Panc1 (cell line): ENCODE results near the gene SMAD3. TPM values are rescaled to one million over a fixed set of nuclear protein-coding genes. Genes with fewer than 3 reads are reported as not detected.
A peak's percentile ranks its signal among the peaks of the same experiment; 100 is the strongest.

Source experiments
- ATAC-seq: fragments of 200-7000 bp; cut with Tn5 transposase; 2 replicates; pipeline ENCODE4 v1.9.1; 2020; ENCODE audit warnings: mild to moderate bottlenecking, moderate library complexity
- BruUV-seq: library from RNA; stranded (reverse); fragments of 400-500 nt; replicated peaks from 2 replicates; lab custom pipeline; 2021; lab: Mats Ljungman, UMichigan
- CTCF ChIA-PET: fragments of 300-600 bp; sonication (Branson Sonifier 250); formaldehyde crosslinking; loops from one replicate; lab custom pipeline; 2022; ENCODE audit warnings: antibody characterized with exemption; lab: Charles Lee
- POLR2A ChIA-PET: fragments of 300-600 bp; sonication (Branson Sonifier 250); formaldehyde crosslinking; loops from one replicate; lab custom pipeline; 2022; ENCODE audit warnings: antibody characterized with exemption; lab: Charles Lee
- DNase-seq: peaks from one replicate; pipeline ENCODE4 v3.0.0-alpha.2; 2010; ENCODE audit warnings: low read depth, low spot score
- H3K27ac ChIP-seq: 2 replicates; pipeline ENCODE4 v1.5.1; 2011; ENCODE audit warnings: mild to moderate bottlenecking, low read length, inconsistent platforms
- H3K27me3 ChIP-seq: fragments of 200-500 bp; sonication (Bioruptor generic); 2 replicates; pipeline ENCODE4 v1.6.0; 2014; ENCODE audit warnings: low read length, inconsistent platforms; ENCODE audit not compliant: control insufficient read depth, insufficient read depth
- H3K36me3 ChIP-seq: fragments of 200-500 bp; sonication (Bioruptor generic); 2 replicates; pipeline ENCODE4 v1.5.1; 2014; ENCODE audit warnings: inconsistent platforms, mild to moderate bottlenecking, low read length, moderate library complexity; ENCODE audit not compliant: control insufficient read depth, insufficient read depth
- H3K4me1 ChIP-seq: 2 replicates; pipeline ENCODE4 v1.5.1; 2011; ENCODE audit warnings: inconsistent platforms, mild to moderate bottlenecking, low read length, moderate library complexity; ENCODE audit not compliant: control insufficient read depth, insufficient read depth
- H3K4me3 ChIP-seq, 2 experiments: 2 replicates each; pipeline ENCODE4 v1.5.1; 2011 to 2012; ENCODE audit warnings: low read depth in 2 of 2, low read length in 2 of 2, mild to moderate bottlenecking in 2 of 2, inconsistent platforms in 1 of 2, moderate library complexity in 1 of 2
- H3K9me3 ChIP-seq: fragments of 200-500 bp; sonication (Bioruptor generic); 2 replicates; pipeline ENCODE4 v1.5.1; 2014; ENCODE audit warnings: low read depth, mild to moderate bottlenecking, inconsistent platforms, low read length, moderate library complexity; ENCODE audit not compliant: control insufficient read depth, insufficient read depth
- CTCF ChIP-seq: fragments of 450-650 bp; IDR thresholded peaks from 2 replicates; pipeline ENCODE4 v1.5.1; 2017; ENCODE audit warnings: mild to moderate bottlenecking
- POLR2AphosphoS5 ChIP-seq: IDR thresholded peaks from 2 replicates; pipeline ENCODE4 v1.6.1; 2012; ENCODE audit warnings: mild to moderate bottlenecking, low read depth, low read length, moderate library complexity
- REST ChIP-seq, 2 experiments: IDR thresholded peaks; 2 replicates each; pipeline ENCODE4 v1.6.1; 2011 to 2012; ENCODE audit warnings: low read depth in 2 of 2, control low read depth in 1 of 2, low read length in 1 of 2, mild to moderate bottlenecking in 1 of 2, moderate library complexity in 1 of 2; ENCODE audit not compliant: insufficient read depth in 1 of 2
- SIN3A ChIP-seq: IDR thresholded peaks from 2 replicates; pipeline ENCODE4 v1.6.1; 2012; ENCODE audit warnings: low read depth, mild to moderate bottlenecking, low read length, moderate library complexity, borderline replicate concordance; ENCODE audit not compliant: insufficient read depth
- TCF7L2 ChIP-seq: IDR thresholded peaks from 2 replicates; pipeline ENCODE4 v1.6.1; 2011; ENCODE audit warnings: mild to moderate bottlenecking, low read depth, low read length, inconsistent platforms
- in situ Hi-C: cut with HindIII; loops from 2 replicates; pipeline ENCODE4 v1.10.0; 2016; ENCODE audit warnings: low sequenced_read_pairs, low pct_unique_long_range_greater_than_20kb
- intact Hi-C: fragments of 100-400 bp; cut with micrococcal nuclease; formaldehyde crosslinking; loops from one replicate; pipeline ENCODE4 v1.10.0; 2022; ENCODE audit not compliant: unreplicated experiment
- total RNA-seq: library from RNA; stranded (reverse); gene quantifications from one replicate; pipeline ENCODE4 v1.2.1, GENCODE V29; 2021; ENCODE audit not compliant: unreplicated experiment

The SMAD3 gene
- total RNA-seq, 1 experiment from 2014 or later: 394 TPM

- CTCF ChIA-PET: no interaction called here
Observed at GRCh38 chr15:67158367-67158766, 93.0 kb downstream of the SMAD3 start.

GRCh38 chr15:67161412-67161811, 96.0 kb downstream of the SMAD3 start:
- H3K4me1 ChIP-seq: peaks cover 97% of the 10 kb centered on the region
- no peaks in the 10 kb centered on the region for H3K27me3 ChIP-seq
- in situ Hi-C loops: no loop called here
- no peak for DNase-seq
- BruUV-seq: no TSS peak
- no peak overlapping the region for H3K4me3 ChIP-seq
- TF ChIP-seq CTCF: no peak
- TF ChIP-seq POLR2AphosphoS5: no peak
- no peak for TF ChIP-seq TCF7L2
- no peak for TF ChIP-seq SIN3A
- TF ChIP-seq REST (IDR thresholded peaks at IDR 0.05; ENCODE audit: insufficient read depth in 1 of 2, low read depth in 2 of 2, low read length in 1 of 2): no peak
- ChIA-PET POLR2A (no interaction called here), CTCF (no interaction called here)
- no peaks in the 10 kb centered on the region for H3K9me3 ChIP-seq
- peaks cover 11% of the 10 kb centered on the region; the same call in 1 of the 2 replicates for H3K36me3 ChIP-seq
- intact Hi-C loops: no loop called here
- ATAC-seq: no peak
- peak overlapping the region; percentile 94 for H3K27ac ChIP-seq

More at GRCh38 chr15:67158367-67158766, 93.0 kb downstream of the SMAD3 start:
- TF ChIP-seq TCF7L2 (no peak), CTCF (no peak), SIN3A (no peak), REST (IDR thresholded peaks at IDR 0.05; ENCODE audit: insufficient read depth in 1 of 2, low read depth in 2 of 2, low read length in 1 of 2) (no peak), POLR2AphosphoS5 (peak; percentile 43)
- Histone ChIP-seq H3K27me3 (no peaks in the 10 kb centered on the region), H3K36me3 (peaks cover 22% of the 10 kb centered on the region; the same call in 1 of the 2 replicates), H3K4me3 (no peak overlapping the region), H3K27ac (peak overlapping the region; percentile 94), H3K4me1 (peaks cover 94% of the 10 kb centered on the region), H3K9me3 (no peaks in the 10 kb centered on the region)
- intact Hi-C loops: no loop called here
- BruUV-seq: TSS peak; percentile 27
- peak; percentile 54 for ATAC-seq
- POLR2A ChIA-PET: no interaction called here
- no peak for DNase-seq
- in situ Hi-C loops: no loop called here
